C4-2B (cell line): ENCODE measurements around the gene TMEM116.
"Not testable (repeated sequence)": the region's sequence is repeated elsewhere in the genome, so short reads cannot be mapped to it uniquely, and the experiment has no call there.

Experiments
- H3K27ac ChIP-seq: fragments of 450-650 bp; 2 replicates; pipeline ENCODE4 v1.5.1; 2017
- CTCF ChIP-seq: fragments of 450-650 bp; conservative IDR thresholded peaks from 2 replicates; pipeline ENCODE4 v1.5.1; 2017; ENCODE audit warnings: mild to moderate bottlenecking
- ZFX ChIP-seq: fragments of 450-650 bp; IDR thresholded peaks from 2 replicates; pipeline ENCODE4 v1.6.1; 2017

The TMEM116 gene

GRCh38 chr12:111978545-111978944, 34.4 kb downstream of the TMEM116 start:
- TF ChIP-seq ZFX (no peak), CTCF (no peak)
- H3K27ac ChIP-seq = no peak overlapping the region

GRCh38 chr12:111976860-111977259, 36.1 kb downstream of the TMEM116 start:
- no peak for TF ChIP-seq ZFX
- TF ChIP-seq CTCF = no peak

GRCh38 chr12:111976291-111976690, 36.7 kb downstream of the TMEM116 start:
- no peak for TF ChIP-seq CTCF
- no peak for TF ChIP-seq ZFX

More at GRCh38 chr12:111976860-111977259, 36.1 kb downstream of the TMEM116 start:
- H3K27ac ChIP-seq = no peak overlapping the region

GRCh38 chr12:111975161-111975931, 37.6 kb downstream of the TMEM116 start:
- H3K27ac ChIP-seq = no peak overlapping the region
- TF ChIP-seq ZFX (no peak), CTCF (no peak)

More at GRCh38 chr12:111976291-111976690, 36.7 kb downstream of the TMEM116 start:
- no peak overlapping the region for H3K27ac ChIP-seq

- no peak overlapping the region for H3K27ac ChIP-seq
- TF ChIP-seq ZFX (no peak), CTCF (no peak)
Observed at GRCh38 chr12:111971800-111972199, 41.2 kb downstream of the TMEM116 start.

- TF ChIP-seq ZFX (no peak), CTCF (no peak)
- H3K27ac ChIP-seq = no peak overlapping the region
Observed at GRCh38 chr12:111964935-111965334, 48.0 kb downstream of the TMEM116 start.

- H3K27ac ChIP-seq = not testable (repeated sequence)
Observed at GRCh38 chr12:111959518-111959917, 53.4 kb downstream of the TMEM116 start.

- H3K27ac ChIP-seq = not testable (repeated sequence)
Observed at GRCh38 chr12:111957224-111957623, 55.7 kb downstream of the TMEM116 start.
